Measurements from ENCODE around the gene FAM107B. TPM values are rescaled to one million over a fixed set of nuclear protein-coding genes. Genes with fewer than 3 reads are reported as not detected.

Gene FAM107B
- total RNA-seq, 1 experiment from 2014 or later, result 144 TPM

DNA sequence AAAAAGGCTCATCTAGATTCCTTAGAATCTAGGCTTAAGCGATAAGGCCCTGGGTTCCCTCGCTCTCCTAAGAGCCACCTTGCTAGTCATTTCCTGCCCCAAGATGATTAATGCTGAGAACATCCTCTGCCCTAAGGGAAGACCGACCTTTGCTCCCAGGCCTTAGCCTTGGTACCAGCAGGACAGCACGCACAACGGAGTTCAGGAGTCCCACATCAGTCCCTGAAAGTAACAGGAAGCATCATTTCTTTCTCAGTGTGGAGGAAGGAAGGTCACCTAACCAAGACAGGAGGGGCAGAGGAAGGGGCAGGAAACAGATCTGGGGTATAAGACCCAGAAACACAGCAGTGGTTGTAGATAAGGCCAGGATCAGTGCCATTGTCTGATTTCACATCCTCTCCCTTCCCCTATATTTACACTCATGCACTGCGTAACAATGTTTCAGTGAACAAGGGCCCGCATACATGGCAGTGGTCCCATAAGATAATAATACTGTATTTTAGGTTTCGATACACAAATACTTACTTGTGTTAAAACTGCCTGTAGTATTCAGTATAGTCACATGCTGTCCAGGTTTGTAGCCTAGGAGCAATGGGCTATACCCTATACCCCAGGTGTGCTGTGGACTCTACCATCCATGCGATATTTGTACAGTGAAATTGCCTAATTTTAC, 8.1 kb upstream of the FAM107B start:
- intact Hi-C loops (cut with micrococcal nuclease; ENCODE audit: unreplicated experiment), result loop anchor here (2.0 to 5.0 kb wide), 3 partner anchors 26 to 70 kb away; no protein-coding TSS in a partner anchor
- DNase-seq, result peak; percentile 77 to 93
- Histone ChIP-seq H3K4me1 (replicated peaks; ENCODE audit: insufficient read depth) (peaks cover 36% of the 10 kb centered on the region), H3K27ac (peak overlapping the region; percentile 89), H3K4me3 (no peak overlapping the region), H3K9me3 (ENCODE audit: insufficient read depth, low read depth) (no peaks in the 10 kb centered on the region), H3K9me2 (ENCODE audit: insufficient read depth) (no peaks in the 10 kb centered on the region), H3K36me3 (ENCODE audit: low read depth) (no peaks in the 10 kb centered on the region), H4K20me1 (ENCODE audit: insufficient read depth) (no peaks in the 10 kb centered on the region), H2AFZ (0 out of 2 replicates have a peak overlapping the region, but pooled peaks have one; percentile 36), H3K4me2 (peak overlapping the region; percentile 66), H3F3A (ENCODE audit: insufficient read depth, low read depth) (peaks cover 22% of the 10 kb centered on the region; the same call in 1 of the 2 replicates), H3K79me2 (ENCODE audit: low read depth) (no peaks in the 10 kb centered on the region), H3K27me3 (ENCODE audit: insufficient read depth, low read depth) (no peaks in the 10 kb centered on the region)
- POLR2A ChIA-PET (ENCODE audit: unreplicated experiment), result no interaction called here
- CTCF ChIA-PET, result interaction anchor here (0.6 kb wide), 1 partner anchor 33 kb away, joined by 4 read pairs; no protein-coding TSS in a partner anchor
- BruUV-seq (replicated peaks), result TSS peak; percentile 78
- TF ChIP-seq, protein P1, sequence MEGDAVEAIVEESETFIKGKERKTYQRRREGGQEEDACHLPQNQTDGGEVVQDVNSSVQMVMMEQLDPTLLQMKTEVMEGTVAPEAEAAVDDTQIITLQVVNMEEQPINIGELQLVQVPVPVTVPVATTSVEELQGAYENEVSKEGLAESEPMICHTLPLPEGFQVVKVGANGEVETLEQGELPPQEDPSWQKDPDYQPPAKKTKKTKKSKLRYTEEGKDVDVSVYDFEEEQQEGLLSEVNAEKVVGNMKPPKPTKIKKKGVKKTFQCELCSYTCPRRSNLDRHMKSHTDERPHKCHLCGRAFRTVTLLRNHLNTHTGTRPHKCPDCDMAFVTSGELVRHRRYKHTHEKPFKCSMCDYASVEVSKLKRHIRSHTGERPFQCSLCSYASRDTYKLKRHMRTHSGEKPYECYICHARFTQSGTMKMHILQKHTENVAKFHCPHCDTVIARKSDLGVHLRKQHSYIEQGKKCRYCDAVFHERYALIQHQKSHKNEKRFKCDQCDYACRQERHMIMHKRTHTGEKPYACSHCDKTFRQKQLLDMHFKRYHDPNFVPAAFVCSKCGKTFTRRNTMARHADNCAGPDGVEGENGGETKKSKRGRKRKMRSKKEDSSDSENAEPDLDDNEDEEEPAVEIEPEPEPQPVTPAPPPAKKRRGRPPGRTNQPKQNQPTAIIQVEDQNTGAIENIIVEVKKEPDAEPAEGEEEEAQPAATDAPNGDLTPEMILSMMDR (conservative IDR thresholded peaks at IDR 0.05), result no peak
- TF ChIP-seq EZH2 (IDR thresholded peaks at IDR 0.05; ENCODE audit: low read depth), result no peak

DNA sequence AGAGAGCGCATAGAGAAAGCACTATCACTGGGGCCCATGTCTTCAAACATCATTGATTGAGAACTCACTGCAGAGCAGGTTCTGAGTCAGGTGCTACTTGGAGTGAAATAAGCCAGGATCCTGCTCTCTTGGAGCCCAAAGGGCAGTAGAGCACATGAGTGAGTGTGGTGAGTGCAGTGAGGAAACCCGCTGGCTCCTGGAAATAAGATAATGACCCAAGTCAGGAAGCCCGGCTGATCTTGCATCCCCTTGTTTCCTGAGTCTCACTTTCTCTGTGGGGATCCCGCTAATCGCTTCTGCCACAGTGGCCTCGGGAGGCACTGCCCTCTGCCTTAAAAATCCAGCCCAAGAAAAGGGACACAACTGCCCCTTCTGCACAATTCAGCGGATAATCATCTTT, 7.1 kb upstream of the FAM107B start:
- intact Hi-C loops (cut with micrococcal nuclease; ENCODE audit: unreplicated experiment), result loop anchor here (2.0 to 5.0 kb wide), 3 partner anchors 27 to 69 kb away; no protein-coding TSS in a partner anchor
- CTCF ChIA-PET, result no interaction called here

DNA sequence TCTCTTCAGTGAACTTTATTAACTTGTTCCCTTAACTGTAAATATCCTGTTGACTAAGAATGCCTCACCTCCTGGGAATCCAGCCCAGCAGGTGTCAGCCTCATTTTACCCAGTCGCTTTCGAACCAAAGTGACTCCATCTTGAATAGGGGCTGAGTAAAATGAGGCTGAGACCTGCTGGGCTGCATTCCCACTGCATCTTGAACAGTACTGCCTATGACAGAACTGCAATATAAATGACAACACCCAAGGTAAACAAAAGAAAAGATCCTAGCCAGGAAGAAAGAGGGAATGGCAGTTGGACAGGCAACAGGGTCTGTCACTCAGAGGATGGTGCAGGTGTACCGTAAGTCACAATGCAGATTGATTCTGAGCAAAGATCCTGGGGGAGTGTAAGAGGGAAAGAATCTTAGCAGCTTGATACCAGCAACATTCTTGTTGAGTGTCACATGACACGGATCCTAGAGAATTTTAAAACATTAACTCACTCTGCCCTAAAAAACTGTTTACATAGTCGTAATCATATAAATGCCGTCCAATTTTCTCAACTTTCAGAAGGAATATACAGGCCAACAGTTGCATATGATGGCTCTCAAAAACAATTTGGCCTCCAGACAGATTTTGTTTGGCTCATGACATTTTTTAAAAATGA, 4.4 kb upstream of the FAM107B start:
- no peak overlapping the region for H3K4me3 ChIP-seq
- peaks cover 22% of the 10 kb centered on the region; the same call in 1 of the 2 replicates for H3F3A ChIP-seq (ENCODE audit: insufficient read depth, low read depth)
- H3K4me2 ChIP-seq, result peak overlapping the region; percentile 31; the same call in 1 of the 2 replicates
- peaks cover 36% of the 10 kb centered on the region for H3K4me1 ChIP-seq (replicated peaks; ENCODE audit: insufficient read depth)
- H3K79me2 ChIP-seq (ENCODE audit: low read depth), result no peaks in the 10 kb centered on the region
- H3K9me3 ChIP-seq (ENCODE audit: insufficient read depth, low read depth), result no peaks in the 10 kb centered on the region
- BruUV-seq (replicated peaks), result no TSS peak
- CTCF ChIA-PET, result no interaction called here
- H3K27me3 ChIP-seq (ENCODE audit: insufficient read depth, low read depth), result no peaks in the 10 kb centered on the region
- H3K36me3 ChIP-seq (ENCODE audit: low read depth), result no peaks in the 10 kb centered on the region
- H3K27ac ChIP-seq, result peak overlapping the region; percentile 57
- H2AFZ ChIP-seq, result peak overlapping the region; percentile 43; the same call in 1 of the 2 replicates
- TF ChIP-seq EZH2 (IDR thresholded peaks at IDR 0.05; ENCODE audit: low read depth), result no peak
- peak; percentile 25 to 59 for DNase-seq
- POLR2A ChIA-PET (ENCODE audit: unreplicated experiment), result no interaction called here
- H3K9me2 ChIP-seq (ENCODE audit: insufficient read depth), result no peaks in the 10 kb centered on the region
- no peaks in the 10 kb centered on the region for H4K20me1 ChIP-seq (ENCODE audit: insufficient read depth)
- intact Hi-C loops (cut with micrococcal nuclease; ENCODE audit: unreplicated experiment), result loop anchor here (1.0 kb wide), 1 partner anchor 31 kb away; no protein-coding TSS in a partner anchor

More for the DNA sequence above, 7.1 kb upstream of the FAM107B start:
- peak overlapping the region; percentile 89 for H3K27ac ChIP-seq
- H3K4me2 ChIP-seq, result no peak overlapping the region
- peaks cover 22% of the 10 kb centered on the region; the same call in 1 of the 2 replicates for H3F3A ChIP-seq (ENCODE audit: insufficient read depth, low read depth)
- DNase-seq, result no peak
- BruUV-seq (replicated peaks), result TSS peak; percentile 55
- POLR2A ChIA-PET (ENCODE audit: unreplicated experiment), result no interaction called here
- no peaks in the 10 kb centered on the region for H3K9me2 ChIP-seq (ENCODE audit: insufficient read depth)
- TF ChIP-seq EZH2 (IDR thresholded peaks at IDR 0.05; ENCODE audit: low read depth), result no peak
- TF ChIP-seq, protein P1 (conservative IDR thresholded peaks at IDR 0.05), result no peak
- H3K27me3 ChIP-seq (ENCODE audit: insufficient read depth, low read depth), result no peaks in the 10 kb centered on the region
- no peaks in the 10 kb centered on the region for H3K36me3 ChIP-seq (ENCODE audit: low read depth)
- H3K4me1 ChIP-seq (replicated peaks; ENCODE audit: insufficient read depth), result peaks cover 36% of the 10 kb centered on the region
- no peak overlapping the region for H2AFZ ChIP-seq
- no peaks in the 10 kb centered on the region for H4K20me1 ChIP-seq (ENCODE audit: insufficient read depth)
- H3K79me2 ChIP-seq (ENCODE audit: low read depth), result no peaks in the 10 kb centered on the region
- no peak overlapping the region for H3K4me3 ChIP-seq
- H3K9me3 ChIP-seq (ENCODE audit: insufficient read depth, low read depth), result no peaks in the 10 kb centered on the region

Measured in PC-9 (cell line).